Transverse colon (tissue), 4 donors: ENCODE measurements around the gene HES4. TPM values are rescaled to one million over a fixed set of nuclear protein-coding genes. Genes with fewer than 3 reads are reported as not detected.

Source experiments
- DNase-seq: peaks from one replicate; pipeline ENCODE4 v3.0.0-alpha.2; 2019
- H3K27ac ChIP-seq, 4 donors: fragments of 200-600 bp; sonication (generic); 2 replicates each; pipeline ENCODE4 v1.5.1; 2016 to 2018; ENCODE audit warnings: inconsistent platforms in 4 of 4
- H3K27me3 ChIP-seq: fragments of 200-600 bp; sonication (generic); 2 replicates; pipeline ENCODE4 v1.5.1; 2017; ENCODE audit warnings: inconsistent platforms
- H3K36me3 ChIP-seq, 4 donors: fragments of 200-600 bp; sonication (generic); 2 replicates each; pipeline ENCODE4 v1.5.1; 2017 to 2019; ENCODE audit warnings: inconsistent platforms in 4 of 4
- H3K4me1 ChIP-seq, 4 donors: fragments of 200-600 bp; sonication (generic); 2 replicates each; pipeline ENCODE4 v1.5.1; 2017 to 2020; ENCODE audit warnings: inconsistent platforms in 4 of 4
- H3K4me3 ChIP-seq, 4 donors: fragments of 200-600 bp; sonication (generic); 1 replicate in 1 of 4; 2 replicates in 3 of 4; pipeline versions ENCODE4 v1.5.1 to v1.6.1; 2017 to 2019; ENCODE audit warnings: inconsistent platforms in 4 of 4
- H3K9me3 ChIP-seq, 2 donors: fragments of 200-600 bp; sonication (generic); 2 replicates each; pipeline ENCODE4 v1.5.1; 2017 to 2019; ENCODE audit warnings: inconsistent platforms in 2 of 2
- CTCF ChIP-seq, 5 experiments: fragments of 200-600 bp in 3 of 5; fragments of 450-650 bp in 2 of 5; sonication (generic) in 3 of 5; IDR thresholded peaks; 1 replicate in 2 of 5; 2 replicates in 3 of 5; pipeline ENCODE4 v1.5.1; 2016 to 2017; ENCODE audit warnings: antibody characterized with exemption in 5 of 5, inconsistent platforms in 3 of 5, mild to moderate bottlenecking in 2 of 5, moderate library complexity in 1 of 5
- EP300 ChIP-seq: sonication (generic); formaldehyde crosslinking; IDR thresholded peaks from one replicate; pipeline ENCODE4 v1.6.1; 2017; ENCODE audit warnings: antibody characterized with exemption, low read depth
- POLR2A ChIP-seq: fragments of 450-650 bp; IDR thresholded peaks from one replicate; pipeline ENCODE4 v1.6.1; 2016; ENCODE audit warnings: antibody characterized with exemption, mild to moderate bottlenecking, moderate library complexity
- POLR2AphosphoS5 ChIP-seq, 3 donors: sonication (generic); formaldehyde crosslinking; IDR thresholded peaks; one replicate each; pipeline ENCODE4 v1.6.1; 2016; ENCODE audit warnings: antibody characterized with exemption in 3 of 3
- WGBS, 2 donors: methylation state at CpG; one replicate each; pipeline ENCODE4 v1.1.5; 2018; ENCODE audit warnings: low coverage in 1 of 2; 5-methylcytosine and 5-hydroxymethylcytosine counted together
- in situ Hi-C, 4 donors: fragments of 200-750 bp; cut with MboI; loops; one replicate each; pipeline versions ENCODE4 v1.15.0 to v1.15.1; 2017; ENCODE audit warnings: low sequenced_read_pairs in 3 of 4, low pct_ligation_motif_present in 1 of 4, low pct_unique_long_range_greater_than_20kb in 1 of 4
- intact Hi-C: fragments of 100-400 bp; cut with DNase I; formaldehyde crosslinking; loops from one replicate; pipeline ENCODE4 v1.15.1; 2023; ENCODE audit warnings: low total_unique reads
- total RNA-seq, 4 donors: library from RNA; depleted of rRNA; stranded (reverse); fragments of >200 nt; gene quantifications; one replicate each; pipeline ENCODE4 v1.1.0, GENCODE V29; 2016

HES4 gene
- total RNA-seq, 4 donors from 2014 or later: 10.8 to 140 (median 15.7) TPM

GRCh38 chr1:1037366-1038327 is 37.8 kb upstream of the HES4 start:
- in situ Hi-C loops (loop anchor here in 1 of 4 donors (10.0 kb wide), 1 partner anchor 77 kb away; the partner anchor contains the start of gene C1orf159), intact Hi-C loops (no loop called here)
- no peak for TF ChIP-seq POLR2A
- no peak for TF ChIP-seq CTCF (IDR thresholded peaks at IDR 0.05)
- no peak for TF ChIP-seq EP300
- no peak for TF ChIP-seq POLR2AphosphoS5 (IDR thresholded peaks at IDR 0.05)
- DNase-seq: no peak
- Histone ChIP-seq H3K4me1 (peaks cover 15 to 34% (median 31%) of the 10 kb centered on the region in 4 donors), H3K27ac (no peak overlapping the region), H3K9me3 (no peaks in the 10 kb centered on the region), H3K27me3 (peaks cover 47% of the 10 kb centered on the region), H3K36me3 (no peaks in the 10 kb centered on the region), H3K4me3 (no peak overlapping the region)
- WGBS, 2 donors: 68% methylated on average over 29 of the region's 30 CpGs; no CpG with 5 or more reads in 1 of the 2 donors

GRCh38 chr1:1035291-1035943 is 35.5 kb upstream of the HES4 start:
- TF ChIP-seq EP300: no peak
- no peak for TF ChIP-seq POLR2A
- TF ChIP-seq CTCF (IDR thresholded peaks at IDR 0.05): no peak
- TF ChIP-seq POLR2AphosphoS5 (IDR thresholded peaks at IDR 0.05): no peak
- peaks cover 53% of the 10 kb centered on the region for H3K27me3 ChIP-seq
- H3K36me3 ChIP-seq: no peaks in the 10 kb centered on the region
- H3K4me1 ChIP-seq: peaks cover 18 to 36% (median 33%) of the 10 kb centered on the region in 4 donors
- no peak overlapping the region for H3K27ac ChIP-seq
- H3K9me3 ChIP-seq: no peaks in the 10 kb centered on the region
- intact Hi-C loops: no loop called here
- no peak for DNase-seq
- WGBS, 2 donors: 85% methylated on average over 18 of the region's 19 CpGs; no CpG with 5 or more reads in 1 of the 2 donors
- no peak overlapping the region for H3K4me3 ChIP-seq
- in situ Hi-C loops: loop anchor here in 1 of 4 donors (10.0 kb wide), 1 partner anchor 79 kb away; the partner anchor contains the start of gene C1orf159

GRCh38 chr1:1034439-1034781 is 34.5 kb upstream of the HES4 start:
- TF ChIP-seq EP300 (no peak), POLR2A (no peak)
- in situ Hi-C loops: loop anchor here in 1 of 4 donors (10.0 kb wide), 1 partner anchor 80 kb away; the partner anchor contains the start of gene C1orf159
- intact Hi-C loops: no loop called here
- Histone ChIP-seq H3K4me1 (peaks cover 9 to 25% (median 23%) of the 10 kb centered on the region in 4 donors), H3K9me3 (no peaks in the 10 kb centered on the region), H3K27ac (no peak overlapping the region), H3K36me3 (no peaks in the 10 kb centered on the region), H3K27me3 (peaks cover 44% of the 10 kb centered on the region), H3K4me3 (no peak overlapping the region)
- no peak for DNase-seq
- 78% methylated on average over 27 of the region's 30 CpGs; no CpG with 5 or more reads in 1 of the 2 donors for WGBS, 2 donors

- no peak overlapping the region for H3K27ac ChIP-seq
- TF ChIP-seq EP300 (no peak), POLR2A (no peak), CTCF (IDR thresholded peaks at IDR 0.05) (no peak), POLR2AphosphoS5 (IDR thresholded peaks at IDR 0.05) (no peak)
- H3K36me3 ChIP-seq: no peaks in the 10 kb centered on the region
- peaks cover 39% of the 10 kb centered on the region for H3K27me3 ChIP-seq
- in situ Hi-C loops: loop anchor here in 1 of 4 donors (10.0 kb wide), 1 partner anchor 81 kb away; the partner anchor contains the start of gene C1orf159
- H3K4me1 ChIP-seq: peaks cover 9 to 22% (median 22%) of the 10 kb centered on the region in 4 donors
- peak overlapping the region in 3 of 4 donors; percentile 15 to 49 (median 46) for H3K4me3 ChIP-seq
- 28% methylated on average over 34 of the region's 71 CpGs; no CpG with 5 or more reads in 1 of the 2 donors for WGBS, 2 donors
- intact Hi-C loops: no loop called here
- no peak for DNase-seq
- no peaks in the 10 kb centered on the region for H3K9me3 ChIP-seq
Measured at GRCh38 chr1:1033731-1034438, 34.0 kb upstream of the HES4 start.
